Measurements from ENCODE around the gene PLEKHA4. TPM values are rescaled to one million over a fixed set of nuclear protein-coding genes. Genes with fewer than 3 reads are reported as not detected.

The PLEKHA4 gene
- total and polyA plus RNA-seq, 4 donors = 4.4 to 17.2 (median 6.3) TPM

DNA sequence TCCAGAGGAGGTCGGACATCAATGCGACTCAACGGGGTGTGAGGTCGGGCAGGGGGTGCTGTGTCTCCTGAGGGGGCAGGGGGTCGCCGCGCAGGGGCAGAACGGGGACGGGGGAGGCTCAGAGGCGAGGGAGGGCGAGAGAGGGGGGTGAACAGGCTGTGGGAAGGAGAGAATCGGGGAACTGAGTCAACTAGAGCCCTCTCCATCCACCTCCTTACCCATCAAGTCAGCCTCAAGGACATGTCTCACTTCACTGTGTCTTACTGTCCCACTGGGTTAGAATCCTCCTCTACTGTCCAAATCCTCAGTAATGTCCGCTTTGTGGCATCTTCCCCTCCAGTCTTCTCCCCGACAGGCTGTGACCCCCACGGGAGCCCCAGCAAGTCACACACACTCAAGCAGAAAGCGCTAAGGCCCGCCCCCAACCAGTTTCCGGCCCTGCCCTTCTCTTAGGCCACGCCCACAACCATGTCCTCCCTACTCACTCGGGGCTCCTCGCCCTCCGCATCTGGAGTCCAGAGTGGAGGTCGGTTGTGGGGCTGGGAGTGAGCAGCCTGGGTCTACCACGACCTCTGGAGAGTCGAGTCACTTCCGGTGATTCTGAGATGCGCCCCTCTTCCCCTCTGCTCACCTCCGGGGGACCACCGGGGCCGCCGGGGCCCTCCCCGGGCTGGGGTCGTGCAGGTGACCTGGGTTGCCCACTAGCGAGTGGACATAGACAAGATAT lies 9.3 kb downstream of the PLEKHA4 start:
- peak; percentile 82 for DNase-seq (ENCODE audit: low spot score)
- Histone ChIP-seq H3K27ac (ENCODE audit: low read depth in 1 of 2, low read length in 2 of 2) (peak overlapping the region in 1 of 2 donors; percentile 65), H3K36me3 (ENCODE audit: control insufficient read depth in 4 of 4, insufficient read depth in 3 of 4, low read depth in 1 of 4, low read length in 3 of 4) (peaks cover 0 to 3% (median 1%) of the 10 kb centered on the region in 4 donors), H3K9me3 (ENCODE audit: control insufficient read depth in 4 of 4, low read length in 3 of 4) (no peaks in the 10 kb centered on the region), H3K27me3 (ENCODE audit: control insufficient read depth in 4 of 4, insufficient read depth in 4 of 4, low read length in 3 of 4) (no peaks in the 10 kb centered on the region), H3K9ac (ENCODE audit: low read depth in 1 of 2, low read length in 2 of 2) (no peak overlapping the region), H3K4me3 (ENCODE audit: low read depth in 1 of 3, low read length in 3 of 3) (no peak overlapping the region), H3K4me1 (ENCODE audit: control insufficient read depth in 4 of 4, insufficient read depth in 4 of 4, low read length in 3 of 4) (peaks cover 0 to 11% (median 4%) of the 10 kb centered on the region in 4 donors)
- WGBS = 66% methylated on average over 34 of the region's 34 CpGs
- TF ChIP-seq, protein P1, sequence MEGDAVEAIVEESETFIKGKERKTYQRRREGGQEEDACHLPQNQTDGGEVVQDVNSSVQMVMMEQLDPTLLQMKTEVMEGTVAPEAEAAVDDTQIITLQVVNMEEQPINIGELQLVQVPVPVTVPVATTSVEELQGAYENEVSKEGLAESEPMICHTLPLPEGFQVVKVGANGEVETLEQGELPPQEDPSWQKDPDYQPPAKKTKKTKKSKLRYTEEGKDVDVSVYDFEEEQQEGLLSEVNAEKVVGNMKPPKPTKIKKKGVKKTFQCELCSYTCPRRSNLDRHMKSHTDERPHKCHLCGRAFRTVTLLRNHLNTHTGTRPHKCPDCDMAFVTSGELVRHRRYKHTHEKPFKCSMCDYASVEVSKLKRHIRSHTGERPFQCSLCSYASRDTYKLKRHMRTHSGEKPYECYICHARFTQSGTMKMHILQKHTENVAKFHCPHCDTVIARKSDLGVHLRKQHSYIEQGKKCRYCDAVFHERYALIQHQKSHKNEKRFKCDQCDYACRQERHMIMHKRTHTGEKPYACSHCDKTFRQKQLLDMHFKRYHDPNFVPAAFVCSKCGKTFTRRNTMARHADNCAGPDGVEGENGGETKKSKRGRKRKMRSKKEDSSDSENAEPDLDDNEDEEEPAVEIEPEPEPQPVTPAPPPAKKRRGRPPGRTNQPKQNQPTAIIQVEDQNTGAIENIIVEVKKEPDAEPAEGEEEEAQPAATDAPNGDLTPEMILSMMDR (IDR thresholded peaks at IDR 0.05; ENCODE audit: low read depth, low read length, missing input control) = no peak
- TF ChIP-seq FOXA1 (IDR thresholded peaks at IDR 0.05) = no peak
- TF ChIP-seq, protein P2, sequence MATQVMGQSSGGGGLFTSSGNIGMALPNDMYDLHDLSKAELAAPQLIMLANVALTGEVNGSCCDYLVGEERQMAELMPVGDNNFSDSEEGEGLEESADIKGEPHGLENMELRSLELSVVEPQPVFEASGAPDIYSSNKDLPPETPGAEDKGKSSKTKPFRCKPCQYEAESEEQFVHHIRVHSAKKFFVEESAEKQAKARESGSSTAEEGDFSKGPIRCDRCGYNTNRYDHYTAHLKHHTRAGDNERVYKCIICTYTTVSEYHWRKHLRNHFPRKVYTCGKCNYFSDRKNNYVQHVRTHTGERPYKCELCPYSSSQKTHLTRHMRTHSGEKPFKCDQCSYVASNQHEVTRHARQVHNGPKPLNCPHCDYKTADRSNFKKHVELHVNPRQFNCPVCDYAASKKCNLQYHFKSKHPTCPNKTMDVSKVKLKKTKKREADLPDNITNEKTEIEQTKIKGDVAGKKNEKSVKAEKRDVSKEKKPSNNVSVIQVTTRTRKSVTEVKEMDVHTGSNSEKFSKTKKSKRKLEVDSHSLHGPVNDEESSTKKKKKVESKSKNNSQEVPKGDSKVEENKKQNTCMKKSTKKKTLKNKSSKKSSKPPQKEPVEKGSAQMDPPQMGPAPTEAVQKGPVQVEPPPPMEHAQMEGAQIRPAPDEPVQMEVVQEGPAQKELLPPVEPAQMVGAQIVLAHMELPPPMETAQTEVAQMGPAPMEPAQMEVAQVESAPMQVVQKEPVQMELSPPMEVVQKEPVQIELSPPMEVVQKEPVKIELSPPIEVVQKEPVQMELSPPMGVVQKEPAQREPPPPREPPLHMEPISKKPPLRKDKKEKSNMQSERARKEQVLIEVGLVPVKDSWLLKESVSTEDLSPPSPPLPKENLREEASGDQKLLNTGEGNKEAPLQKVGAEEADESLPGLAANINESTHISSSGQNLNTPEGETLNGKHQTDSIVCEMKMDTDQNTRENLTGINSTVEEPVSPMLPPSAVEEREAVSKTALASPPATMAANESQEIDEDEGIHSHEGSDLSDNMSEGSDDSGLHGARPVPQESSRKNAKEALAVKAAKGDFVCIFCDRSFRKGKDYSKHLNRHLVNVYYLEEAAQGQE (IDR thresholded peaks at IDR 0.05) = no peak
- no peak for TF ChIP-seq HNF4G (IDR thresholded peaks at IDR 0.05)
- TF ChIP-seq, protein P3, sequence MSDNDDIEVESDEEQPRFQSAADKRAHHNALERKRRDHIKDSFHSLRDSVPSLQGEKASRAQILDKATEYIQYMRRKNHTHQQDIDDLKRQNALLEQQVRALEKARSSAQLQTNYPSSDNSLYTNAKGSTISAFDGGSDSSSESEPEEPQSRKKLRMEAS (IDR thresholded peaks at IDR 0.05) = no peak
- TF ChIP-seq RXRA (IDR thresholded peaks at IDR 0.05) = no peak
- no peak for TF ChIP-seq SP1 (IDR thresholded peaks at IDR 0.05)
- no peak for TF ChIP-seq NR2F2 (IDR thresholded peaks at IDR 0.05)
- no peak for TF ChIP-seq FOXA2 (IDR thresholded peaks at IDR 0.05)
- TF ChIP-seq TAF1 (conservative IDR thresholded peaks at IDR 0.05) = no peak
- no peak for TF ChIP-seq RAD21 (IDR thresholded peaks at IDR 0.05)
- TF ChIP-seq YY1 (IDR thresholded peaks at IDR 0.05) = no peak
- TF ChIP-seq HNF4A (conservative IDR thresholded peaks at IDR 0.05) = no peak
- TF ChIP-seq JUND (IDR thresholded peaks at IDR 0.05) = no peak
- TF ChIP-seq, protein P4, sequence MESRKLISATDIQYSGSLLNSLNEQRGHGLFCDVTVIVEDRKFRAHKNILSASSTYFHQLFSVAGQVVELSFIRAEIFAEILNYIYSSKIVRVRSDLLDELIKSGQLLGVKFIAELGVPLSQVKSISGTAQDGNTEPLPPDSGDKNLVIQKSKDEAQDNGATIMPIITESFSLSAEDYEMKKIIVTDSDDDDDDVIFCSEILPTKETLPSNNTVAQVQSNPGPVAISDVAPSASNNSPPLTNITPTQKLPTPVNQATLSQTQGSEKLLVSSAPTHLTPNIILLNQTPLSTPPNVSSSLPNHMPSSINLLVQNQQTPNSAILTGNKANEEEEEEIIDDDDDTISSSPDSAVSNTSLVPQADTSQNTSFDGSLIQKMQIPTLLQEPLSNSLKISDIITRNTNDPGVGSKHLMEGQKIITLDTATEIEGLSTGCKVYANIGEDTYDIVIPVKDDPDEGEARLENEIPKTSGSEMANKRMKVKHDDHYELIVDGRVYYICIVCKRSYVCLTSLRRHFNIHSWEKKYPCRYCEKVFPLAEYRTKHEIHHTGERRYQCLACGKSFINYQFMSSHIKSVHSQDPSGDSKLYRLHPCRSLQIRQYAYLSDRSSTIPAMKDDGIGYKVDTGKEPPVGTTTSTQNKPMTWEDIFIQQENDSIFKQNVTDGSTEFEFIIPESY (IDR thresholded peaks at IDR 0.05) = no peak
- TF ChIP-seq GABPA (IDR thresholded peaks at IDR 0.05 in 1 of 2, conservative IDR thresholded peaks at IDR 0.05 in 1 of 2) = no peak
- TF ChIP-seq, protein P5, sequence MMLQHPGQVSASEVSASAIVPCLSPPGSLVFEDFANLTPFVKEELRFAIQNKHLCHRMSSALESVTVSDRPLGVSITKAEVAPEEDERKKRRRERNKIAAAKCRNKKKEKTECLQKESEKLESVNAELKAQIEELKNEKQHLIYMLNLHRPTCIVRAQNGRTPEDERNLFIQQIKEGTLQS (IDR thresholded peaks at IDR 0.05) = no peak
- no peak for TF ChIP-seq EGR1 (IDR thresholded peaks at IDR 0.05; ENCODE audit: low read depth in 2 of 2)

All from liver (tissue), 9 donors.